Caki2 (cell line): ENCODE measurements around the gene KIAA1614. TPM values are rescaled to one million over a fixed set of nuclear protein-coding genes. Genes with fewer than 3 reads are reported as not detected.

ENCODE experiments used
- DNase-seq: peaks from one replicate; pipeline ENCODE4 v3.0.0-alpha.2; 2015; ENCODE audit warnings: low read depth
- in situ Hi-C: cut with HindIII; loops from 2 replicates; pipeline ENCODE4 v1.10.0; 2016; ENCODE audit warnings: low sequenced_read_pairs, low pct_unique_long_range_greater_than_20kb, mixed read lengths
- total RNA-seq: library from RNA; depleted of rRNA; stranded (reverse); fragments of >200 nt; shearing (Covaris generic); gene quantifications from 2 replicates; pipeline ENCODE4 v1.2.3, GENCODE V29; 2014; ENCODE audit warnings: low replicate concordance

The KIAA1614 gene
- total RNA-seq, 1 experiment from 2014 or later = 0.10 TPM

GRCh38 chr1:180921386-180921785, 8.7 kb downstream of the KIAA1614 start:
- in situ Hi-C loops = no loop called here
- no peak for DNase-seq

- DNase-seq = no peak
- in situ Hi-C loops = no loop called here
Observed at GRCh38 chr1:180921891-180922630, 9.4 kb downstream of the KIAA1614 start.

- DNase-seq = no peak
- in situ Hi-C loops = no loop called here
Observed at GRCh38 chr1:180922631-180923015, 9.9 kb downstream of the KIAA1614 start.

- peak; percentile 18 for DNase-seq
- in situ Hi-C loops = no loop called here
Observed at GRCh38 chr1:180923021-180923841, 10.5 kb downstream of the KIAA1614 start.

- in situ Hi-C loops = no loop called here
- DNase-seq = no peak
Observed at GRCh38 chr1:180923887-180924286, 11.2 kb downstream of the KIAA1614 start.

- DNase-seq = no peak
- in situ Hi-C loops = no loop called here
Observed at GRCh38 chr1:180924939-180925338, 12.2 kb downstream of the KIAA1614 start.

GRCh38 chr1:180925471-180926051, 12.9 kb downstream of the KIAA1614 start:
- no peak for DNase-seq
- in situ Hi-C loops = no loop called here

- in situ Hi-C loops = no loop called here
- no peak for DNase-seq
Observed at GRCh38 chr1:180926164-180926981, 13.7 kb downstream of the KIAA1614 start.

GRCh38 chr1:180927348-180927747, 14.7 kb downstream of the KIAA1614 start:
- no peak for DNase-seq
- in situ Hi-C loops = no loop called here

GRCh38 chr1:180927841-180928240, 15.1 kb downstream of the KIAA1614 start:
- DNase-seq = no peak

GRCh38 chr1:180928331-180929230, 15.9 kb downstream of the KIAA1614 start:
- in situ Hi-C loops = no loop called here
- DNase-seq = no peak

More at GRCh38 chr1:180927841-180928240, 15.1 kb downstream of the KIAA1614 start:
- in situ Hi-C loops = no loop called here

GRCh38 chr1:180929389-180929788, 16.7 kb downstream of the KIAA1614 start:
- no peak for DNase-seq
- in situ Hi-C loops = no loop called here

- DNase-seq = no peak
- in situ Hi-C loops = no loop called here
Observed at GRCh38 chr1:180930687-180931086, 18.0 kb downstream of the KIAA1614 start.

- in situ Hi-C loops = no loop called here
Observed at GRCh38 chr1:180931529-180931928, 18.8 kb downstream of the KIAA1614 start.

GRCh38 chr1:180932378-180932777, 19.7 kb downstream of the KIAA1614 start:
- in situ Hi-C loops = no loop called here
- DNase-seq = no peak

More at GRCh38 chr1:180931529-180931928, 18.8 kb downstream of the KIAA1614 start:
- DNase-seq = no peak

GRCh38 chr1:180933141-180933540, 20.4 kb downstream of the KIAA1614 start:
- DNase-seq = no peak
- in situ Hi-C loops = no loop called here

GRCh38 chr1:180934563-180934962, 21.9 kb downstream of the KIAA1614 start:
- in situ Hi-C loops = no loop called here
- DNase-seq = no peak
